Activated CD4-positive, alpha-beta T cell treated with anti-CD3 and anti-CD28 coated beads, Interleukin-2, amount 50 U/mL, for 24 hours (primary cell): ENCODE measurements around the gene CADPS.

Source experiments
- DNase-seq, 2 donors: peaks; one replicate each; pipeline ENCODE4 v3.0.0-alpha.2; 2020; ENCODE audit warnings: low read depth in 1 of 2, low spot score in 1 of 2

The CADPS gene

GRCh38 chr3:62363275-62363674 is 511.9 kb downstream of the CADPS start:
- no peak for DNase-seq

DNA sequence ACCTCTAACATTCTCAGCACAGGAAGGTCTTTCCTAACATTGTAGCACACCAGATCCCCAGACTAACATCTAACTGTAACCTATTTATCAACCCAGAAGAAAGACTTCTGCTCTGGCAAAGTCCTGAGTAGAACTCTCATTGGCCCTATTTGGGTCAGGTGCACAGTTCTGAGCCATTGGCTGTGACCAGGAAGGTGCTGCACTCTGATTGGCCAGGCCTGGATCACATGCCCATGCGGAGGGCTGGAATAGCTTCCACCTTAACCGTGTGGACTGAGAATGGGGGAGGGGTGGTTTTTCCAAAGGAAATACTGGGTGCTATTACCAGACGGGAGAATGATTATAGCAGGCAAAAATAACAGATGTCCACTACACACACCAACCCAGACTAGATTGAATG is 513.4 kb downstream of the CADPS start:
- no peak for DNase-seq

- DNase-seq, result no peak
These were observed 514.0 kb downstream of the CADPS start for GRCh38 chr3:62361261-62361660.

- DNase-seq, result no peak
These were observed 515.7 kb downstream of the CADPS start for GRCh38 chr3:62359531-62359930.

GRCh38 chr3:62356356-62356755 is 518.9 kb downstream of the CADPS start:
- no peak for DNase-seq

DNA sequence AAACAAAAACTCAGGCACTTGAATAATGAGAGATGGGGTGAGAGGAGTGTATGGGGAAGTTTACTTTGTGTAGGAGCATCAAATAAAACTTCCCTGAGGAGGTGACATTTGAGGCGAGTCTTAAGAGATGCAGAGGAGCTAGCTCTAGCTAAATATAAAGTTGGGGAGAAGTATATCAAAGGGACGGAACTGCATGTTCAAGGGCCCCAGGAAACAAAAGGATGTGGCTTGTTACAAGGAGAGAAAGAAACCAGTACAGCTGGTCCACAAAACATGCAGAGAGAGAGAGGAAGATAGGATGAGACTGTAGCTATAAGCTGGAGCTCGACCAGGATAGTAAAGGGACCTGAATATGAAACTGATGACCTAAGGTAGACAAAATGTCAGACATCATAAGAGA is 519.5 kb downstream of the CADPS start:
- DNase-seq, result no peak
